HG03045 (cell line): Measurements from ENCODE around the gene PALLD.

Experiments used
- ATAC-seq: cut with Tn5 transposase; IDR thresholded peaks from one replicate; pipeline ENCODE4 v1.9.1; 2021; ENCODE audit warnings: mild to moderate bottlenecking, moderate library complexity; ENCODE audit not compliant: unreplicated experiment

PALLD gene

GRCh38 chr4:168522829-168523489 is 26.1 kb downstream of the PALLD start:
- no peak for ATAC-seq

GRCh38 chr4:168524006-168524405 is 27.2 kb downstream of the PALLD start:
- ATAC-seq: no peak

- ATAC-seq: no peak
Measured at GRCh38 chr4:168524897-168525296, 28.0 kb downstream of the PALLD start.

DNA sequence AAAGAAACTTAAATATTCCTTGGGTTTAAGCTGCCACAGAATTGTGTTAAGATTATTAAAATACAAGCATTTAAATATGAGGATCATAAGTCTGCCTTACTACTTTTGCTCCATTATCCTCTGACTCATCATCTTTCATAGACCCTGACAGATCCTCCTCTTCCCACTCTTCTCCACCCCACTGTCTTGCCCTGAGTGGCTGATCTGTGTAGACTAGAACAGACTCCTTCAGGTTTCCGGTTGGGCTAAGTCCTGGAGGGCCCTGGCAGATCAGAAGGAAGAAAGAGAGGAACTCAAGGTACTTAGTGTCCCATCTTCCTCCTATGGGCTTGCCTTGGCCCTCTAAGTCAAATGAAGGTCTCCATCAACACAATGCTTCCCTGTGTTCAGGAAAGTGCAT is 30.7 kb downstream of the PALLD start:
- no peak for ATAC-seq

GRCh38 chr4:168528131-168528949 is 31.5 kb downstream of the PALLD start:
- no peak for ATAC-seq

GRCh38 chr4:168529257-168529656 is 32.4 kb downstream of the PALLD start:
- no peak for ATAC-seq

- ATAC-seq: no peak
Measured at GRCh38 chr4:168531305-168531704, 34.5 kb downstream of the PALLD start.

GRCh38 chr4:168534535-168534934 is 37.7 kb downstream of the PALLD start:
- ATAC-seq: no peak

GRCh38 chr4:168535689-168536088 is 38.8 kb downstream of the PALLD start:
- ATAC-seq: no peak

DNA sequence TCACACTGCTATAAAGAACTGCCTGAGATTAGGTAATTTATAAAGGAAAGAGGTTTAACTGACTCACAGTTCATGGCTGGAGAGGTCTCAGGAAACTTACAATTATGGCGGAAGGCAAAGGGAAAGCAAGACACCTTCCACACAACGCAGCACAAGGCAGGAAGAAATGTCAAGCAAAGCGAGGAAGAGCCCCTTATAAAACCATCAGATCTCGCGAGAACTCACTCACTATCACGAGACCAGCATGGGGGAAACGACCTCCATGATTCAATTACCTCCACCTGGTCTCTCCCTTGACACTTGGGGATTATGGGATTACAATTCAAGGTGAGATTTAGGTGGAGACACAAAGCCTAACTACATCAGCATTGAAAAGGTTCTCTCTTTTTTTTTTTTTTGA is 39.6 kb downstream of the PALLD start:
- ATAC-seq: no peak

DNA sequence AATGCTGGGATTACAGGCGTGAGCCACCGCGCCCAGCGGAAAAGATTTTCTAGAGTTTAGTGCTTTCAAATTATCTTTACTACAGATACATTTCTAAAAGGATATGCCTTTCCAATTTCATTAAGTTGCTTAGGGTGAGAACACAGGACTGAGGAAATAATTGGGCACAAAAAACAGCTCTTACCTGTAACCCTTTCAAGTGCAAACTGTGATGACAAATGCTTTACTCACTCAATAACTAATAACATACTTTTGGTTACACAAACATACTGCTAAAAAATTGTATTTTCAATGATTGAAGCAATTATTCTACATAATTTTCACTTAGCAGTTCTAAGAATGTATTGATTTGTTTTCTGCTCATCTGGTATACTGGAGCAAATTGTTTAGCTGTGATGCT is 40.2 kb downstream of the PALLD start:
- no peak for ATAC-seq

DNA sequence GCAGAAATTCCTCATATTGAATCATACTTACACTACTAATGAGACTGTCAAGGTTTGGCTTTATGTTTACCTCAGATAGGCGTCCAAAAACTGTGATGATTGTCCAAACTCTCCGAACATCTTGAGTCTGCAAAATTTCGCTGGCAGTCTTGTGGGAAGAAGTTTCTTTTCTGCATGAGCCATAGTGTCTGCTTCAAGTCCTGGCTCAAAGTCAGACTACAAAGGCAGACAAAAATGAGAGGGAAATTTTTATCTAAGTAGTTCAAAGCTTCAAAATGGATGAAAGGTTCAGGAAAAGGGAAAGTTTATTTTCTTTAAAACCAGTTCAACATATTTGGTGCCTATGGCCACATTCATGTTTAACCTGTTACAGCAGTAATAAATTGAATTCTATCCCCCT is 40.7 kb downstream of the PALLD start:
- ATAC-seq: no peak

DNA sequence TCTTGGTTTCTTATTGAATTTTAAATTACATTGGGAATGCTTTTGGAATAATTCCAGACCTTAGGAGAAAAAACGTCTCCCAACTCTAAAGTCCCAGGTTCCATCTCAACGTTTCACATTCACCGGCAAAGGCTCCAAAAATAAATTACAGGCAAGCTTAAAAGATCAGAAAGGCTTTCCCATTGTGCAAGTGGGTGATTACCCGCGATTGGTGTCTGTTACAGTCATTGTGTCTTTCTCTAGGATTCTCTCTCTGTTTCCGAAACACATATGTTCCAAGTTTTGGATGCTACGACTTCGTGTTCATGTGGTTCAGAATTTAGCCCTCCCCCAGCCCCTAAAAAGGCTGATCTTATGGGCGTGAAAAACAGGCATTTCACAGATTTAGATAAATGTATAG is 41.8 kb downstream of the PALLD start:
- ATAC-seq: no peak

DNA sequence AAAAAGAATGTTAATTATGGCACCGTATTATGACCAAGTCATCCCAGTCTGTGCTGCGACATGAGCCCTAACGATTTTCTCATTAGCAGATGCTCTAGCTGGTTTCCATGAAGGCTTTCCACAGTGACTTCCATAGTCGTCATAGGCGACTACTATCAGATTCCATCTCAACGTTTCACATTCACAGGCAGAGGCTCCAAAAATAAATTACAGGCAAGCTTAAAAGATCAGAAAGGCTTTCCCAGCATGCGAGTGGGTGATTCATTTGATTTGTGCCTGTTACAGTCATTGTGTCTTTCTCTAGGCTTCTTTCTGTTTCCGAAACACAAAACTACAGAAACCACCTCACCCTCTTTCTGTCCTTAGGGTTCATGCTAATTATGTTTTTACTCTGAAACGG is 43.2 kb downstream of the PALLD start:
- no peak for ATAC-seq

DNA sequence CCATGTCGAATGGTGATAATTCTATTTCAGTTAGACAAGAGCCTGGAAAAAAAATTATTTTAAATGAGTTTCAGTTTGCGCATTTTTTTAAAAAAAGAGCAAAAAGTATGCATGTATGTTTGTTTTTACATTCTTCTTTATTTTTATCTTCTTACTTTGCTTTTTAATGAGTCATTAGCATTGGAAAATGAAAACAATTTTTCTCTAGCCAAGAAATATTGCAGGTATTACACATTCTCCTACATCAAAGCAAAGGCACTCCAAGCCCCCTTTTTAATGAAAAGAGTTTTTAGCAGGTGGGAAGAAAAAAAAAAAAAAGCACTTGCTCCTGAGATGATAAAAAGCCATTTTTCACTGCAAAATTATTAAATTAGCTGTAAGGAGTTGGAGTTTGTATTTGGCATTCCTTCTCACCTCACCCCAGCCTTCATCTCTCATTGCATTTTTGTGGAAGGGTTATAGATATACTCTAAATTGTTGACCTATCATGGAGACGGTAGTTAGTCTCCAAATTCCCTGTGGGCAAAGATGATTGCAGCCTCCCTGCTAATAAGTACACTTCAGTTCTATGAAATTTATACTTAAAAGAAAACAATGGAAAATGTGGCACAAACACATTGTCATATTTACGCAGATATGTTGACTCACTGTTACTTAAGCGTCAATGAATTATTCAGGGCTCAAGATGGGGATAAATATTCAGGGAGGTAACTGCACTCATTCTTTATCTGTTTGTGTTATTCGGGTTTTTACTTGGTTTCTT is 43.8 kb downstream of the PALLD start:
- no peak for ATAC-seq

- no peak for ATAC-seq
Measured at GRCh38 chr4:168541266-168541953, 44.6 kb downstream of the PALLD start.

DNA sequence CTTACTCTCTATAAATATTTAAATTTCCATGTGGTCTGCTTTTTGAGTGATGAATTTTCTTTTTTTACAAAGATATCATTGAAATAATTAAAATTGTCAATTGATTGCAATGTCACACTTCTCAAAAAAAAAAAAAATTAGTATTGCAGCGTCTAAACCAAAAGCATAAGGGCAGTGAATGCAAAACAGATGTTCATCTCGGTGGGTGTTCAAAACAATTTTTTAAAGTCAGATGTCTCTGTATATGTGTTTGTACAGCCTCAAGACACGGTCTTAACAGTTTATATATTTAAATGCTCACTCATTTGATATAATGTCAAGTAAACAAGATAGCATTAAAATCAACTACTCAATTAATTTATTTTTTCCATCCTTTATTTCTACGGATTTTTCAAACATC is 52.3 kb downstream of the PALLD start:
- ATAC-seq: no peak

- no peak for ATAC-seq
Measured at GRCh38 chr4:168550064-168550766, 53.4 kb downstream of the PALLD start.

DNA sequence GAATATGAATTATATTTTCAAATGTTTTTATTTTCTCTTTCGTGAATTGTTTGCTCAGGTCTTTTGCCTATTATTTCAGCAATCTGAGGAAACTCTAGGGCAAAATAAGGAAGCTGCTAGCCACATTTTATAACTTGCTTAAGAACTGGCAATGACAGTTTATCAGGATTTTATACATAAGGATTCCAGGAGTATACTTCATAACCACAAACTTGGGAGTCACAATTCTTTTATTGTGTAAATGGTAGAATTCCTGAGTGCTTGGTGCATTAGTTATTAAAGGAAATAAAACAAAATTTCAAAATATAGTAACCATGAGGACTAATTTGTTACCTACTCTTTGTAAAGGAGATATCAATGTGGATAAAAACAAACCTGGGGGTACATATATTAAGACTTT is 54.4 kb downstream of the PALLD start:
- no peak for ATAC-seq

- no peak for ATAC-seq
Measured at GRCh38 chr4:168551945-168552695, 55.3 kb downstream of the PALLD start.
